T-cell (primary cell): Measurements from ENCODE around the gene TNFRSF14. TPM values are rescaled to one million over a fixed set of nuclear protein-coding genes. Genes with fewer than 3 reads are reported as not detected.

Source experiments
- ATAC-seq, 4 experiments: fragments of 200-7000 bp in 3 of 4; fragments of 150-1000 bp in 1 of 4; cut with Tn5 transposase; replicated peaks in 1 of 4; 1 replicate in 3 of 4; 2 replicates in 1 of 4; pipeline ENCODE4 v1.10.0; 2021; ENCODE audit warnings: moderate library complexity in 3 of 4, mild to moderate bottlenecking in 2 of 4, moderate number of reproducible peaks in 1 of 4
- CTCF ChIA-PET, 2 donors: fragments of 300-600 bp; sonication (Branson Sonifier 250); formaldehyde crosslinking; loops; one replicate each; lab custom pipeline; 2022; ENCODE audit warnings: antibody characterized with exemption in 2 of 2; lab: Charles Lee
- POLR2A ChIA-PET, 2 donors: fragments of 300-600 bp; sonication (Branson Sonifier 250); formaldehyde crosslinking; loops; one replicate each; lab custom pipeline; 2022; ENCODE audit warnings: antibody characterized with exemption in 2 of 2; lab: Charles Lee
- DNase-seq, 35 experiments: peaks; one replicate each; pipeline versions ENCODE4 v3.0.0 to v3.0.0-alpha.2; 2013 to 2023
- H3K27ac ChIP-seq: one replicate; pipeline ENCODE4 v1.5.1; 2013; ENCODE audit warnings: low read length
- H3K27me3 ChIP-seq, 2 experiments: replicated peaks in 1 of 2; 1 replicate in 1 of 2; 2 replicates in 1 of 2; pipeline versions ENCODE4 v1.6.1 to v1.7.0; 2013; ENCODE audit warnings: low read length in 1 of 2, mixed read lengths in 1 of 2; ENCODE audit not compliant: control insufficient read depth in 2 of 2, insufficient read depth in 2 of 2; ENCODE audit errors: extremely low read depth in 1 of 2
- H3K36me3 ChIP-seq, 2 donors: 1 replicate in 1 of 2; 2 replicates in 1 of 2; pipeline versions ENCODE4 v1.6.1 to v1.7.0; 2013; ENCODE audit warnings: low read length in 1 of 2; ENCODE audit not compliant: control insufficient read depth in 2 of 2, insufficient read depth in 1 of 2; ENCODE audit errors: extremely low read depth in 1 of 2
- H3K4me1 ChIP-seq, 2 experiments: 1 replicate in 1 of 2; 2 replicates in 1 of 2; pipeline versions ENCODE4 v1.6.1 to v1.7.0; 2013; ENCODE audit warnings: low read length in 2 of 2, mixed read lengths in 1 of 2; ENCODE audit not compliant: insufficient read depth in 2 of 2, control insufficient read depth in 1 of 2; ENCODE audit errors: extremely low read depth in 1 of 2
- H3K4me3 ChIP-seq, 2 donors: 1 replicate in 1 of 2; 2 replicates in 1 of 2; pipeline versions ENCODE4 v1.5.1 to v1.7.0; 2013; ENCODE audit warnings: mild to moderate bottlenecking in 2 of 2, low read length in 1 of 2, moderate library complexity in 1 of 2; ENCODE audit not compliant: control insufficient read depth in 1 of 2; ENCODE audit errors: extremely low read depth in 1 of 2
- H3K9me3 ChIP-seq: 2 replicates; pipeline ENCODE4 v1.7.0; 2013
- H3K27ac Mint-ChIP-seq, 2 donors: one replicate each; pipeline ENCODE4 v1.8.0; 2020 to 2021; ENCODE audit warnings: mild to moderate bottlenecking in 2 of 2, mixed read lengths in 2 of 2
- H3K27me3 Mint-ChIP-seq, 2 donors: one replicate each; pipeline ENCODE4 v1.8.0; 2021 to 2022; ENCODE audit warnings: mixed read lengths in 2 of 2
- H3K36me3 Mint-ChIP-seq: one replicate; pipeline ENCODE4 v1.8.0; 2021; ENCODE audit warnings: mixed read lengths
- H3K4me1 Mint-ChIP-seq, 3 donors: one replicate each; pipeline ENCODE4 v1.8.0; 2020 to 2022; ENCODE audit warnings: mixed read lengths in 3 of 3, mild to moderate bottlenecking in 1 of 3
- H3K4me3 Mint-ChIP-seq, 3 donors: one replicate each; pipeline ENCODE4 v1.8.0; 2020 to 2022; ENCODE audit warnings: mild to moderate bottlenecking in 3 of 3, mixed read lengths in 3 of 3, moderate library complexity in 3 of 3
- H3K9me3 Mint-ChIP-seq, 3 donors: one replicate each; pipeline ENCODE4 v1.8.0; 2020 to 2022; ENCODE audit warnings: mixed read lengths in 3 of 3
- WGBS: methylation state at CpG from one replicate; pipeline ENCODE4 v1.1.5; 2013; ENCODE audit warnings: missing lambda C conversion rate; ENCODE audit not compliant: insufficient coverage; 5-methylcytosine and 5-hydroxymethylcytosine counted together
- total RNA-seq, 35 experiments: library from RNA in 6 of 35; stranded (reverse) in 6 of 35; fragments of 120-200 nt in 1 of 35; gene quantifications; one replicate each; pipeline versions ENCODE4 v1.2.1 to v1.2.4 and lab custom pipeline; 2013 to 2026

TNFRSF14 gene
- total RNA-seq, 5 donors from 2014 or later (not counting 1 experiment from before 2014, with no cell fraction given), result 163 to 214 (median 211) TPM

- CTCF ChIA-PET, result no interaction called here
- peaks cover 0 to 37% of the 10 kb centered on the region in 2 experiments for H3K27me3 ChIP-seq
- H3K9me3 Mint-ChIP-seq, result no peaks in the 10 kb centered on the region
- H3K27me3 Mint-ChIP-seq, result peaks cover 0 to 2% of the 10 kb centered on the region in 2 donors
- H3K36me3 ChIP-seq, result peaks cover 0 to 6% of the 10 kb centered on the region in 2 donors
- peaks cover 0 to 25% of the 10 kb centered on the region in 2 experiments for H3K4me1 ChIP-seq
- WGBS, result 68% methylated on average over 14 of the region's 15 CpGs
- H3K9me3 ChIP-seq, result no peaks in the 10 kb centered on the region
- no peak overlapping the region for H3K27ac ChIP-seq
- DNase-seq (peak in 4 of 35 experiments; percentile 9 to 36 (median 20)), ATAC-seq (peak in 2 of 4 experiments; percentile 40 to 56)
- H3K4me3 Mint-ChIP-seq, result peak overlapping the region in 1 of 3 donors; percentile 51
- H3K27ac Mint-ChIP-seq, result no peak overlapping the region
- peaks cover 0 to 15% (median 2%) of the 10 kb centered on the region in 3 donors for H3K4me1 Mint-ChIP-seq
- peak overlapping the region in 1 of 2 donors; percentile 24 for H3K4me3 ChIP-seq
- H3K36me3 Mint-ChIP-seq, result no peaks in the 10 kb centered on the region
- POLR2A ChIA-PET, result no interaction called here
Measured at GRCh38 chr1:2592672-2593071, 36.5 kb downstream of the TNFRSF14 start.

GRCh38 chr1:2593251-2593878 is 37.2 kb downstream of the TNFRSF14 start:
- Mint-ChIP-seq H3K36me3 (no peaks in the 10 kb centered on the region), H3K27ac (no peak overlapping the region), H3K27me3 (peaks cover 0 to 5% of the 10 kb centered on the region in 2 donors), H3K4me1 (peaks cover 0 to 12% (median 1%) of the 10 kb centered on the region in 3 donors), H3K9me3 (peaks cover 0 to under 1% (median 0%) of the 10 kb centered on the region in 3 donors), H3K4me3 (no peak overlapping the region)
- Histone ChIP-seq H3K9me3 (no peaks in the 10 kb centered on the region), H3K27ac (no peak overlapping the region), H3K36me3 (peaks cover 0 to 6% of the 10 kb centered on the region in 2 donors), H3K4me3 (no peak overlapping the region), H3K4me1 (peaks cover 0 to 18% of the 10 kb centered on the region in 2 experiments), H3K27me3 (peaks cover 0 to 41% of the 10 kb centered on the region in 2 experiments)
- ATAC-seq, result no peak
- CTCF ChIA-PET, result no interaction called here
- POLR2A ChIA-PET, result no interaction called here
- WGBS, result 71% methylated on average over 14 of the region's 26 CpGs
- DNase-seq, result no peak

- Mint-ChIP-seq H3K27me3 (peaks cover 0 to 5% of the 10 kb centered on the region in 2 donors), H3K27ac (no peak overlapping the region), H3K36me3 (no peaks in the 10 kb centered on the region), H3K4me3 (no peak overlapping the region), H3K9me3 (peaks cover 0 to 5% (median 0%) of the 10 kb centered on the region in 3 donors), H3K4me1 (peaks cover 0 to 8% (median 0%) of the 10 kb centered on the region in 3 donors)
- DNase-seq (no peak), ATAC-seq (no peak)
- CTCF ChIA-PET, result no interaction called here
- no peaks in the 10 kb centered on the region for H3K9me3 ChIP-seq
- H3K36me3 ChIP-seq, result peaks cover 0 to 5% of the 10 kb centered on the region in 2 donors
- WGBS, result 78% methylated on average over 16 of the region's 20 CpGs
- H3K4me1 ChIP-seq, result peaks cover 0 to 14% of the 10 kb centered on the region in 2 experiments
- POLR2A ChIA-PET, result no interaction called here
- H3K27ac ChIP-seq, result no peak overlapping the region
- no peak overlapping the region for H3K4me3 ChIP-seq
- peaks cover 0 to 41% of the 10 kb centered on the region in 2 experiments for H3K27me3 ChIP-seq
Measured at GRCh38 chr1:2594001-2594640, 38.0 kb downstream of the TNFRSF14 start.

GRCh38 chr1:2594641-2595131 is 38.5 kb downstream of the TNFRSF14 start:
- DNase-seq (no peak), ATAC-seq (no peak)
- 80% methylated on average over 9 of the region's 17 CpGs for WGBS
- Mint-ChIP-seq H3K4me1 (peaks cover 0 to 8% (median 0%) of the 10 kb centered on the region in 3 donors), H3K27me3 (peaks cover 0 to 5% of the 10 kb centered on the region in 2 donors), H3K4me3 (no peak overlapping the region), H3K9me3 (peaks cover 0 to 5% (median 0%) of the 10 kb centered on the region in 3 donors), H3K36me3 (no peaks in the 10 kb centered on the region), H3K27ac (no peak overlapping the region)
- ChIA-PET CTCF (no interaction called here), POLR2A (no interaction called here)
- H3K9me3 ChIP-seq, result no peaks in the 10 kb centered on the region
- H3K27me3 ChIP-seq, result peaks cover 0 to 41% of the 10 kb centered on the region in 2 experiments
- H3K4me1 ChIP-seq, result peaks cover 0 to 14% of the 10 kb centered on the region in 2 experiments
- H3K27ac ChIP-seq, result no peak overlapping the region
- H3K36me3 ChIP-seq, result no peaks in the 10 kb centered on the region
- no peak overlapping the region for H3K4me3 ChIP-seq

GRCh38 chr1:2595261-2595811 is 39.2 kb downstream of the TNFRSF14 start:
- no peak for ATAC-seq
- Histone ChIP-seq H3K27me3 (peaks cover 0 to 41% of the 10 kb centered on the region in 2 experiments), H3K27ac (no peak overlapping the region), H3K4me1 (peaks cover 0 to 14% of the 10 kb centered on the region in 2 experiments), H3K9me3 (no peaks in the 10 kb centered on the region), H3K4me3 (no peak overlapping the region), H3K36me3 (no peaks in the 10 kb centered on the region)
- DNase-seq, result no peak
- Mint-ChIP-seq H3K9me3 (peaks cover 0 to 5% (median 0%) of the 10 kb centered on the region in 3 donors), H3K4me1 (peaks cover 0 to 8% (median 0%) of the 10 kb centered on the region in 3 donors), H3K27ac (no peak overlapping the region), H3K36me3 (no peaks in the 10 kb centered on the region), H3K27me3 (peaks cover 0 to 5% of the 10 kb centered on the region in 2 donors), H3K4me3 (no peak overlapping the region)
- ChIA-PET POLR2A (interaction anchor here in 1 of 2 donors (0.6 kb wide), 1 partner anchor 172 kb away, joined by 3 read pairs; no protein-coding TSS in a partner anchor), CTCF (no interaction called here)
- 88% methylated on average over 18 of the region's 19 CpGs for WGBS
